IPS DF 4.7 (cell line): ENCODE results near the gene MRM1.

Experiments
- DNase-seq: peaks from one replicate; pipeline ENCODE4 v3.0.0-alpha.2; 2013; ENCODE audit warnings: low spot score; ENCODE audit errors: extremely low read depth

Gene MRM1

DNA sequence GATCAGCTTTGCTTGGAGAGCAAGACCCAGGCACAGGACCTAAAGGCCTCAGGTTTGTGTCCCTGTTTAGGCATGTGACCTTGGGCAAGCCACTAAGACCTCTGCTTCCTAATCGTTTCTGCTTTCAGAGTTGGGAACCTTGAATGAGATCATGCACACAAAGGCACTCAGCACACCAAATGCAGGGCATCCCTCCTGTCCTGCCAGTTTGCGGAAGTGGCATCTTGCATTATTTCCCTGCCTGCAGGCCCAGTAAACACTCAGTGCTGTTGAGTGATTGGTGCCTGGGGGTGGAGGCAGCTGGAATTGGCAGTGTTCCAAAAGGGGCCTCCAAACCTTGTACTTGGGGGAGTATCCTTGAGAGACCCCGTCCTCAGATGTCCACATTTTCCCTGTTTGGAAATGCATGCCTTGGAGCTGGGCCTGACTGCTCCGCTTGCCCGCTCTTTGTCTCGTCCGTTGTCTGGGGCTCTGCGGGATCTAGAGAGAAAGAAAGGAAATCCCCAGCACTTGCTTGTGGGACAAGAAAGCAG, 28.7 kb downstream of the MRM1 start:
- no peak for DNase-seq

DNA sequence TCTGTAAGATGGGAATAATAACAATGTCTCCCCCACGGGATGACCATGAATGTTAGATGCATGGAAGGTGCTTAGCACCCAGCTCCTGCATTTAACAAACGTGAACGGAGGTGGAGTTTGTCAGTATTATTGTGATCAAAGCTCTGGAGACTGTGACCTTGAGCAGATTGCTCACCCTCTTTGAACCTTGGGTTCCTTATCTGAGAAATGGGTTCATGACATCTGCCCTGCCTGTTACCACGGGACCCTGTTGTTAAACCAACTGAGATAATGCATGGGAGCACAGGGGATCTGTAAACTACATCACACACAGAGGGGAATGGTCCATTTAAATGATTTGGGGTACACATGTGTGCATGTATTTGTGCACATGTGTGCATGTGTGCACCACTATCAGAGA, 29.6 kb downstream of the MRM1 start:
- no peak for DNase-seq

DNA sequence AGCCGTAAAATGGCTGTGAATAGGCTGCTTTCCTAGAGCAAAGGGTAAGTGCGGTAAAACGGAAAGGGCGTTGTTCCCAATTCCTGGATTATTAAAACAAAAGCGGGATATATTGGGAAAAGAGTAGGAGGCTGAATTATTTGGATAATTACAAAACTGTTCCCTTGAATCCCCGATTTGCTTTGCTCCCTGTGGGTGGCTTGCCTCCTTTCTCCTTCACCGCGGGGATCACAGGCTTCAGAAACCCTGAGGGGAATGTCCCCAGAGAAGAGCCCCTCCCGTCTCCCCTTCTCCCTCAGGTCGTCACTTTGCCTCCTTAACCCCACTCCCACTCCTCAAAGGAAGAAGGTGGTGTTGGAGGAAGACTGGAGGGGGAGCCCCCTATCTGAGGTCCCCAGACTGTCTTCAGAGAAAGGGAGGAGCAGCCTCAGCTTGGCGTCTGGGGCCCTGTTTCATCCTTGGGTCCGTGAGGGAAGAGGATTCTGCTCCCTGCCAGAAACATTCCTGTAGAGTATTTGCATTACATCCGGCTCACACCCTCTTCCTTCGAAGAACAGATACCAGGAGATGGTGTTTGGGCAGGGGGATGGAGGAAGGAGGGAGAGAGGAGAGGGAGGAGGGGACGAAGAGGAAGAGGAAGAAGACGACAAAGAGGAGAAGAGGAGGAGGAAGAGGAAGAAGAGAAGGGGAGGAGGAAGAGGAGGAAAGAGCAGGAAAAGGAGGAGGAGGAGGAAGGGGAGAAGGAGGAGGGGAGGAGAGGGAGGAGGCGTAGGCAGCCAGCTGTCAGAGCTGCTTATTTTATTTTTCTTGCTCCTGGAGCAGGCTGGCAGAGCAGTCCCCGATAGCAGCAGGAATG, 31.8 kb downstream of the MRM1 start:
- DNase-seq: no peak

DNA sequence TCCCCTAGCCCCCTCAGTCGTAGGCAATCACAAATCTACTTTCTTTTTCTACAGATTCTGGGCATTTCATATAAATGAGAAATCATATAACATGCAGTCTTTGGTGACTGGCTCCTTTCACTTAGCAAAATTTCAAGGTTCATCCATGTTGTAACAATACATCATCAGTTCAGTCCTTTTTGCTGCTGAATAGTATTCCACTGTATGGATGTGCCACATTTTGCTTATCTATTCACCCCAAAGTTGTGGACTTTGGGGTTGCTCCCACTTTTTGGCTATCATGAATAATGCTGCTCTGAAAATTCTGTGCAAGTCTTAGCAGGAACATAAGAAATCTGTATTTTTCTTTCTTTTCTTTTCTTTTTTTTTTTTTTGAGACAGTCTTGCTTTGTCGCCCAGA, 39.0 kb downstream of the MRM1 start:
- no peak for DNase-seq

DNA sequence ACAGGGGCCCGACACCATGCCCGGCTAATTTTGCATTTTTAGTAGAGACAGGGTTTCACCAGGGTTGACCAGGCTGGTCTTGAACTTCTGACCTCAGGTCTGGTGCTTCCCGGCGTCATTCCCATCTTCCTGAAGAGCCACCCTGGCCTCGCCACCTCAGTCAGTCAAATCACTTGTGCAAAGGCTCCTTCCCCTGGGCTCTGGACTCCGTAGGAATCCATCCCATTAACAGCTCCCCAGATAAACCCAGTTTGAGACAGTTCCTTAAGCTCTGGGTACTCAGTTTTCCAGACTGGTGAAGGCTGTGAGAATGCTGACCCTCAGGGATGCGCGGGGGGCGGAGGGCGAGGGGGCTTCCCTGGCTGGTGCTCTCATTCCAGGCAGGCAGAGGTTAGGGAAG, 39.5 kb downstream of the MRM1 start:
- DNase-seq: no peak

DNA sequence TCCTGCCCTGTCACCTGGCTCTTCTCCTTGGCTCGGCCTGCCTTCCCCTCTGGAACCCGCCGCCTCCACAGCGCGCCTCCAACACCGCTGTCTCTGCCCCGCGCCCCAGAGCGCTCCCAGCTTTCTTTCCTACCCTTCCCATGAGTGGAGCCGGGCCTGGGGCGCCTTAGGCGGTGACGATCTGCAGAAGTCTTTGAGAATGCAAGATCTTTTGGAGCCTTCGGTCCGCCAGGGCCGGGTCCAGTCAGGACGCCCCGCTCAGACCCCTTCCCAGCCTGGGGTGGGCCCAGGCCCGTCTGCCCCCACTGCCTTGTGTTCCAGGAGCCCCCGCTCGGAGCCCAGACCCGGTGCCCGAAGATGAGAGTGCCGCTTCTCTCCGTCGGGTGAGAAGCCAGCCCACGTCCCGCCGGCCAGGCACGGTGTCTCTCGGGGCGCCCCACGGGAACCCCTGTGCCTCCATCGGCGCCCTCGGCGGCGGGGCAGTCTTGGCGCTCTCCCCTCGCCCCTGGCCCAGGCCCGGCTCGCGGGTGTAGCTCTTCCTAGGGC, 40.0 kb downstream of the MRM1 start:
- DNase-seq: no peak

DNA sequence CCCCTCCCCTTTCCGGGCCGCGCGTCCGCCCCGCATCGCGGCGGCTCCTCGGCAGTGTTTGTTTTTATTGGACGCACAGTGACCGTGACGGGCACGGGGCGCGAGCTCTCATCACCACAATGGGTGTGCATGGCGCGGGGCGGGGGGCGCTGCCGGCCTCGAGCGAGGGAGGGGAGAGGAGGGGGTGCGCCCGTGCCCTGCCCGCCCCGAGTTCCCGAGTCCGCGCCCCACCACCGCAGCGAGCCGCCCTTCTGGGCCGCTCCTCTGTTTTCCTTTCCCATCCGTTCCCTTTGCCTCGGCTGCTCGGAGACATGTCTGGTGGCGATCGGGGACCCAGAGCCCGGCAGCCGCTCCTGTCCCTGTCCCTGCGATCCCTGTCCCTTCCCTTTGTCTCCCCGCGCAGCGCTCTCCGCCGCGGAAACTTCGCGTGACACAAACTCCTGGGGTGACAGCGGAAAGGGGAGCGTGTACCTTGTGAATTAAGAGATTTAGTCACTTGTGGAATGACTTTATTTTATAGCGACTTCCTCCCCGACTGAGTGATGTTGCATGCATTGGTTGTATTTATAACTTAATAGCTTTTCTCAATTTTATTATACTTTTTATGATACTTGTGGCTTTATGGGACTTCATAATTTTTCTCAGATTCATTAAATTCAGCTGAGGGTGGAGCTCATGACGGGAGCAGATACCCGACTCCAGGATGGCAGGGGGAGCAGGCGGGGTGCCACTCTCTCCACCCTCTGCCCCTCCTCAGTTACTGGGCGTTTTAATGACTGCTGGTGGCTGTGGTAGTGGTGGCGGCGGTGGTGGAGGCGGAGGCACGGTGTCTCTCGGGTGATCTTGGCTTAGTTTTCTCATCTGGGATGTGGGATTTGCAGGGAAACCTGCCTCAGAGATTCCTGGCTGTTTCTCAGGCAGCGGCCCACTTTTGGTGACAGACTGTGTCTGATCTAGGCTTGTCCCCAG, 40.8 kb downstream of the MRM1 start:
- no peak for DNase-seq

DNA sequence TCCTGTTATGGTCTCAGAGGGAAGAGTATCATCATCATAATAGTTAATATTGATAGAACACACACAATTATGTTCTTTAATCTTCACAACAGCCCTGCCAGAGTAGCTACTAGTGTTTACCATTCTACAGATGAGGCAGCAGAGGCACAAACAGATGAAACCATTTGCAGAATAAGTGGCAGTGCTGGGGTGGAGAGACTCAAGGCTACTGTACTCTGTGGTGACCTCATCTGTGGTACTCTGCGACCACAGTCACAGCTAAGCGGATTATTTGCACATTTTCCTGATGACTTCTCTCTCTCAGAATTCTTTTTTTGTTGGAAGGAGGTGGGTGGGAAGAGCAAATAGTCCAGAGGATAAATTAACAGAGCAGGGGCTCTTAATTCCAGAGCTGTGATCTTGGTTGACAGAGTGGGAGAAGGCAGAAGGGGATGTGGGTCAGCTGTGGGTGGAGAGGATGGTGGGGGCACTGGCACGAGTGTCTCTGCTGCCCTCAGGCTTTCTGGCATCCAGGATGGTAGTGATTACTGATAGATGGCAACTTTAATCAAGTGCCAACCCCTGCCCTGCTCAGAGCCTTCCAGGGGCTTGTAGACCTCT, 41.8 kb downstream of the MRM1 start:
- no peak for DNase-seq

DNA sequence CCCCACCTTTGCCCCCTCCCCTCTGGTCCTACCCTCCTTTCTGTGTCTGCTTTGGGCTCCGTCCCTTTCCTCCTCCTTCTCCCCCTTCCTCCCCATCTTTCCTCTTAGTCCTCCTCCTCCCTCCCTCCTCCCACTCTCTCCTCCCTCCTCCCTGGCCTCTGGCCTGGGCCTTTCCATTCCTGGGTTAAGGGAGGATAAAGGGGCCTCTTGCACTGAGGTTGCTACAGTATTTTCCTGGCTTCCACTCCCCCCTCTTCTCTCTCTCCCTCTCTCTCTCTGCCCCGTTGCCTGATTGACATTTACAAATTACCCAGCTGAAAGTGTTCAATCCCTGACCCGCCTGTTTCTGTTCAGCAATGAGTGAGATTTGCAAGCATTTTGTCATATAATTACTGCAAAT, 44.0 kb downstream of the MRM1 start:
- no peak for DNase-seq

DNA sequence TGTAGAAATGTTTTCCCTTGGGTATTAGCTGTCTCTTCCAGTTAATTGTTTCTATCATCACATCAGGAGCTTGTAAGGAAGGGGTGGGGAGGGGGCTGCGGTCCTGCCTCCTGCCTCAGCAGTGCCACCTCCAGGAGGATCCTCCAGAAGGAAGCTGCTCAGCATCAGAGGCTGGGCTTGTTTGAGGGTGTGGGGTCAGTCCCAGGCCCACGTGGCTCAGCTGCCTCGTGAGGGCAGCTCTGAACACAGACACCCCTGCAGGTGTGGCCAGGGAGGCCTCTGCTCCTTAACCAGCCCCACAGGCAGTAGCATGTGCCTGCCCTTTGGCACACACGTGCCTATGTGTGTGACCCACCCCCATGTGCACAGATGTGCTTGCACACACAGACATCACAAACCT, 46.3 kb downstream of the MRM1 start:
- DNase-seq: no peak

DNA sequence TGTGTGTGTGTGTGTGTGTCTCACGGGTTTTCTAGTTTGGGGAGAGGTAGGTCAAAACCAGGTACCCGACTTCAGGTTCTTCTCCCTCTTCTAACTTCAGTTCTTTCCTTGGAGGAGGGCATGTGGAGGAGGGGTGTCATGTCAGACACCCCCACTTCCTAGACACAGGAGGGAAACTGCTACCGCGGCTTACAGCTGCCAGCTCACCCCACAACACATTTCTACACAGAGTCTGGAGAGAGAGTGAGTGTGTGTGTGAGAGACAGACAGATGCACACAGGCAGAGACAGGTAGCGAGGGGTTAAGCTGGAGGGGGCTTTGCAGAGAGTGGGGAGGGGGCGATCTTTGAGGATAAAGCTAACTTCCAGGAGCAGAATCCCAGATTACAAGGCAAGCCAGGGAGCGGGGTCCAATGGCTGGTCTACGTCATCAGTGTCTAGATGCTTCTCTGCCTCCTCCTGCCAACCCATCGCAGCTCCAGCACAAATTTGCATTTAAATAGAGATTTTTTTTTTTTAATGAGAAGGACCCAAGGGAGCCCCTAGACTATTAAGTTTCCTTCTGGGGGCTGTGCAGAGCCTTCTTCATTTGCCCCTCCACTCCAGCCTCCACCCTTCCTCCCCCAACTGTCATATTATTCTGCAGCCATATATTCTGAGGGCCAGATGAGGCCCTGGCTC, 48.9 kb downstream of the MRM1 start:
- DNase-seq: no peak

DNA sequence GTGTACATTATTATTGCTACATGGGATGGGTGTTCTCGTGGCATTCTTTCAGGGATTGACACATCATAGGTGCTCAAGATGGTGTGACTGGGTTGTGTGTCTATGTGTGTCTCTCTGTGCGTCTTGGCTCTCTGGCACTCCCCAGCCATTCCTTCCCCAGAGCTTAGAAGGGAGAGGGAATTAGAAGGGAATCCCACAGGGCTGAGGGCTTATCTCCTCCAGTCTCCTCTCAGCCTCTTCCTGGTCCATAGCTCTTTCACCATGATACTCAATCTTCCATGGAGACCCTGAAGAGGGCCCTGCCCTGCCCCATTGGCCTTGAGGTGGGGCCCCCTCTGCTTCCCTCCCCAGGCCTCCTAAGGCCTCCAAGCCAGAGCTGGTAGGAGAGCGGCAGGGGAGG, 52.0 kb downstream of the MRM1 start:
- DNase-seq: no peak

DNA sequence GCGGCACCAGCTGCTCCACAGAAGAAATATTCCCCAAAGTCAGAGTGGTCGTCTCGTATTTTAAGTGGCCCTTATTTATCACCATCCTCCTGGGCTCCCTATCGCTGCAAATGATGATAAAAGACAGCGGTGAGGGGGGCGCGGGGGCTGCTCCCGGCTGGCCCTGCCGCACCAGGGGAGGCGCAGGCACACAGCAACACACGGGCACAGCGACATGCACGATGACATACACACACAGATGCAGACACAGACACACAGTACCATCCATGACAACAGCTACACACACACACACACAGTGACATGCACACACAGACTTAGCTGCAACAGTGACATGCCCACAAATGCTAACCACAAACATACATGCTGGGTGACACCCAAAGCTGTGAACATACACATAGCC, 52.5 kb downstream of the MRM1 start:
- no peak for DNase-seq

DNA sequence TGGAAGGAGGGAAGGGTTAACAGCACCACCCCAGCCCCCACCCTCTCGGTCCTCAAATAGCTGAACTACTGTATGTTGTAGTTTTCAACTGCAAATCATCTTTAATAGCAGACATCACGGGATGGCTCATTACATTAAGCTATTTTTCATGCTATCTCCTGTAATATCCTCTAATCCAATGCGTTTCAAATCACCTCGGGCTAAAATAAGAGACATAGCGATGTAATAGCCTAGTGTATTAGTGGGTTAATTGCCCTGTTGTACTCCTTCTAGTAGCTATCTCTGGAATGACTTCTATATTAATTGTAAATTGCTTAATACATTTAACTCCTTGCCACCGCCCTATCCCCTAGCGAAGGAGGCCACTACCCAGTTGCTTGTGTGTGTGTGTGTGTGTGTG, 54.3 kb downstream of the MRM1 start:
- DNase-seq: no peak

DNA sequence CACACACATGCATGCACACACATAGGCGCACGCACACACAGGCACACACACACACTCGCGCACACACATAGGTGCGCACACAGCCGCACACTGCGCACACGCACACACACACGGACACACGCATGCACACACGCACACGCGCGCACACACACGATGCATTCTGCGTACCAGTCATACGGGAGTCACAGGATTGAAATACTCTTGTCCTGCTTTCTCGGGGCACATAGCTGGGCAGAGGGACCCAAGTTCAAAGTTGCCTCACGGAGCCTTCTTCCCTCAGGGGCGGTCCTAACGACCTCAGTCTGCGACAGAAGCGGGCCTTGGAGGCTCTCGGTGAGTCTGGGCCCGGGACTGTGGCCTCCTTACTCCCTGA, 56.0 kb downstream of the MRM1 start:
- no peak for DNase-seq

DNA sequence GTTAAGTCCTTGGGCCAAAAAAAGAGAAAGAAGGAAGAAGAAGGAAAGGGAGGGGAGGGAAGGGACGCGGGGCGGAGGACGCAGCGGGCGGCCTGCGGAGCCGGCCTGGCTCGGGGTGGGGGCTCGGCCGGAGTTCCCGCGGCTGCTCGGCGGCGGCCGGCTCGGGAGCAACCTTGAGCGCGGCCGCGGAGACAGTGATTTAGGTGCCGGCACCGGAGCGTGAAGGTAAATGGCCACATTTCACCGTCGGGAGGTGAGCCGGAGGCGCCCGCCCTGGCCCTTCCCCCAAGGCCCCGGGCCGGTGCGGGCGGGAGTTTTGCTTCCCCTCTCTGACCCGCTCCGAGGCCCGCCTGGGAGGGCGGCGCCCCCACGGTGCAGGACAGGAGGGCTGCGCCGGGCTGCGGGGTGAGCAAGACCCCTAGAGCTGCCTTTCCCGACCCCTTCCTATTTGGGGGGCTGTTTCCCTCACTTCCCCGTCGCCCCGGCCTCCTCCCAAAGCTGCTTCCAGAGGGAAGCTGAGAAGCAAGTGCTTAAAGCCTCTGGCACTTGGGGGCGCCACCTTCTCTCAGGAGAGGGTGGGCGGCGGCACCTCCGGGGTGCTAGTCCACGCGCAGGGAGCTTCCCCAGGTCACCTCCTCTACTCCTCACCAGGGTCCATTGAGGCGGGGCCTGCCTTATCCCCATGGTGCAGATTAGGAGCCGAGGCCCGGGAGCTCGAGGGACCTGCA, 56.5 kb downstream of the MRM1 start:
- no peak for DNase-seq
